Right ventricle myocardium inferior (tissue), 1 donor: ENCODE results near the gene BLOC1S5. TPM values are rescaled to one million over a fixed set of nuclear protein-coding genes. Genes with fewer than 3 reads are reported as not detected.
"Not testable (repeated sequence)": the region's sequence is repeated elsewhere in the genome, so short reads cannot be mapped to it uniquely, and the experiment has no call there.

Experiments
- ATAC-seq: fragments of 200-7000 bp; cut with Tn5 transposase; one replicate; pipeline ENCODE4 v1.9.1; 2020; ENCODE audit warnings: mild to moderate bottlenecking, moderate library complexity
- DNase-seq: peaks from one replicate; pipeline ENCODE4 v3.0.0; 2021; ENCODE audit errors: missing footprints
- intact Hi-C: fragments of 100-400 bp; cut with DNase I; formaldehyde crosslinking; loops from one replicate; pipeline ENCODE4 v1.11.0; 2022
- total RNA-seq: library from RNA; stranded (reverse); fragmentation: NEBNext Ultra II Directional; extraction: Animal tissue kit (Norgen Biotek cat#: 25700); gene quantifications from one replicate; pipeline ENCODE4 v1.2.1, GENCODE V29; 2021
- donor health status: DM: no; HTN: yes; CAD: no; lungs with severe emphysema.

Gene BLOC1S5
- total RNA-seq, 1 donor from 2014 or later: 8.1 TPM

- no peak for DNase-seq
- intact Hi-C loops: no loop called here
- ATAC-seq: no peak
These were observed 50.4 kb downstream of the BLOC1S5 start for GRCh38 chr6:8013763-8014162.

GRCh38 chr6:8006208-8006607 lies 58.0 kb downstream of the BLOC1S5 start:
- ATAC-seq (no peak), DNase-seq (no peak)
- intact Hi-C loops: loop anchor here (5.0 kb wide), 1 partner anchor 51 kb away; no protein-coding TSS in a partner anchor

GRCh38 chr6:8005136-8005535 lies 59.1 kb downstream of the BLOC1S5 start:
- no peak for DNase-seq
- ATAC-seq: no peak
- intact Hi-C loops: loop anchor here (5.0 kb wide), 1 partner anchor 52 kb away; no protein-coding TSS in a partner anchor

GRCh38 chr6:8000636-8001035 lies 63.6 kb downstream of the BLOC1S5 start:
- ATAC-seq (no peak), DNase-seq (no peak)
- intact Hi-C loops: loop anchor here (5.0 kb wide), 1 partner anchor 88 kb away; the partner anchor contains the start of gene TXNDC5

DNA sequence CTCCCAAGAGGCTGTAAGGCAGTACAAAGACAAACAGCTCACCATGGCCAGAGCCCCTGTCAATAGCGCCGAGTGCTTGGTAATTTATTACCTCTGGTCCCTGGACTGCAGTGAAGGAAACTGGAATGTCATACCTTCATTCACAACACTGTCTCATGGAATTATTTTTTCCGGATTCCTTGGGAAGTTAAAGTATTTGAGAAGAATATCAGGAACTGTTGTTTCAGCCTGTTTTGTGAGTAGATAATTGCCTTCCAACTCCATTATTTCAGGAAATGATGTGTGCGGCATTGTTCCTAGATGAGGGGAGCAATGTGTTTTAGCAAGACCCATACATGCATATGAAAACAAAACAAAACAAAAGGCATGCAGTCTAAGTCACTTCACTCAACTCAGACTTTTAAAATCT lies 64.0 kb downstream of the BLOC1S5 start:
- intact Hi-C loops: loop anchor here (5.0 kb wide), 1 partner anchor 88 kb away; the partner anchor contains the start of gene TXNDC5
- no peak for DNase-seq
- ATAC-seq: no peak

- intact Hi-C loops: no loop called here
- DNase-seq (no peak), ATAC-seq (no peak)
These were observed 65.0 kb downstream of the BLOC1S5 start for GRCh38 chr6:7999201-7999600.

DNA sequence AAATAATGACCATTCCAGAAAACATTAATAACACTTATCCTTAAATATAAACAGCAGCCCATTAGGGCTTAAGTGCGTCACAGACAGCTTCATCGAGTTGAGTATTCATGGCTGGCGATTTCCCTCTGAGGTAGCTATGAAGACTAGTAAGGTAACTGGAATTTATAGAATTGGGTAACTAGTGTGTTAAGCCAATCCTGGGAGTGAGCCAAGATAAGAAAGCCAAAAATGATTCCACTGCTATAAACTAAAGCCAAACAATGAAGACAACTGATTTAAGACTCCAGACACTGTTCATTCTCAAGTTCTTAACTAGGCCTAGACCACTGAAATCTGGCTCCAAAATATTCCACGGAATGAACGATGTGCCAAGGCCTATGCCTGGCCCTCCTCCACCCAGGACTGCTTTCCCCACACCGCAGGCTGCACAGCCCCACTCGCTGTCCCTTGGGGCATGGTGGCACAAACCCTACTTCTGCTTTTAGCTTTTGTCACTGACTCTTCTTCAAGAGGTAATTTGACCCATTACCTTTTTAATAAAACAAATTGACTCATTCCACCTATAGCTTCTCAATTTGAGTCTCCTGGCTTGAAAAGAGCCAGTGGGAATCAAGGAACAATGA lies 66.0 kb downstream of the BLOC1S5 start:
- intact Hi-C loops: no loop called here
- ATAC-seq: no peak
- no peak for DNase-seq

GRCh38 chr6:7997286-7997685 lies 66.9 kb downstream of the BLOC1S5 start:
- ATAC-seq (no peak), DNase-seq (no peak)
- intact Hi-C loops: no loop called here

GRCh38 chr6:7996538-7997111 lies 67.6 kb downstream of the BLOC1S5 start:
- DNase-seq: no peak
- peak; percentile 47 for ATAC-seq
- intact Hi-C loops: no loop called here

DNA sequence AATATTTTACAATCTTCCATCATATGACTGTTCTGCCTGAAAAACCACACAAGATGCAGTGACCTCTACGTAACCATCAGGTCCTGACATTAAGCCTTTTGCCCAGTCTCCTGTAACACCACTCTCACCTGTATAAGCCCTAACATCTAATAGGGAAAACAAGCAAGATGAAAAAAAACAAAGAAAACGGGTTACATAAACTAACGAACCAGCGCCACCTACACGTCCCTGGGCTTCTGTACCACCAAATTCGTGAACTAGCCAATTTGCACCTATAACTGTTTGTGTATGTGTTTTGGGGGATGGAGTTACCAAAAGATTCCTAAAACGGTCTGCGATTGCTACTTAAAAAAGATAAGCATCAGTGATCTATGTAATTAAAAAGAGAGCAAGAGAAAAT lies 70.2 kb downstream of the BLOC1S5 start:
- DNase-seq (no peak), ATAC-seq (no peak)
- intact Hi-C loops: no loop called here

- intact Hi-C loops: no loop called here
- no peak for DNase-seq
These were observed 70.8 kb downstream of the BLOC1S5 start for GRCh38 chr6:7993399-7993798.

GRCh38 chr6:7992002-7992815 lies 72.0 kb downstream of the BLOC1S5 start:
- DNase-seq (no peak), ATAC-seq (peak; percentile 87)
- intact Hi-C loops: no loop called here

More at GRCh38 chr6:7993399-7993798, 70.8 kb downstream of the BLOC1S5 start:
- ATAC-seq: no peak

DNA sequence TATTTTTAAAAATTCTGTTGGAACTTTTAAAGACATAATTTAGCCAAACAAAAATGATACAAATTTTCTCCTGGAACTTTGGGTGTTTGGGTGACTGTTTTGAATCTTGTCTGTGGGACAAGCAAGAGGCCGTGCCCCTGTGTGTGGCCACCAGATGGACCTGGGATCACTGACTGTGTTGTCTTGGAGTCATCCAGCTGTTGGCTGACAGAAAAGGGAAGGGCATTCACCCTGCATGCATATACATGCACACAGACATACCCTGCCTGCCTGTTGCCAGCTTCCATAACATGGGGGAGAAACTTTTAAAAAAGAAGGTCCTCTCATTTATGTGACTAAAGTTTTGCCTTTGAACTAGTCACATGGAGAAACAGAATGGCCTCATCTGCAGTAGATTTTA lies 72.7 kb downstream of the BLOC1S5 start:
- intact Hi-C loops: loop anchor here (1.0 kb wide), 1 partner anchor 268 kb away; no protein-coding TSS in a partner anchor
- DNase-seq (no peak), ATAC-seq (no peak)

DNA sequence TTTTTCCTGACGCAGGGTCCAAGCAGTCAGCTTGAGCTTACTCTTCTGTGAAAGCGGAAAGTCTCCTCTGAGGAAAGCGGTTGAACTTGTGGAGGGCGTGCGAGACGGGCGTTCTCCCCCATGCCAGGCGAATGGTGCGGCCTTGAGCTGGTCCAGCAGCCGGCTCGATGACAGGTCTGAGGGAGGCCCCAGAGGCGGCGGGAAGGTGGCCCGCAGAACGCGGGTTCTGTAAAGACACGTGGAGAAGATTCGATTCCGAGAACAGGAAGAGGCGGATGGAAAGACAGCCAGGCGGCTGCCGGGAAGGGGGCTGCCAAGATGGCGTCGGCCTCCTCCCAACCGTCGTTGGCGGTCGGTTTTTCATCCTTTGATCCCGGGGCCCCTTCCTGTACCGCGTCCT lies 78.0 kb downstream of the BLOC1S5 start:
- DNase-seq (no peak), ATAC-seq (no peak)
- intact Hi-C loops: no loop called here

GRCh38 chr6:7983967-7984366 lies 80.2 kb downstream of the BLOC1S5 start:
- ATAC-seq, intact Hi-C loops, DNase-seq: not testable (repeated sequence)

- intact Hi-C loops: no loop called here
- ATAC-seq (no peak), DNase-seq (no peak)
These were observed 84.4 kb downstream of the BLOC1S5 start for GRCh38 chr6:7979831-7980230.

- ATAC-seq (no peak), DNase-seq (no peak)
- intact Hi-C loops: no loop called here
These were observed 85.5 kb downstream of the BLOC1S5 start for GRCh38 chr6:7978736-7979135.

GRCh38 chr6:7976485-7977056 lies 87.6 kb downstream of the BLOC1S5 start:
- no peak for ATAC-seq
- intact Hi-C loops: no loop called here
- no peak for DNase-seq

- DNase-seq (no peak), ATAC-seq (peak; percentile 79)
- intact Hi-C loops: loop anchor here (2.0 kb wide), 1 partner anchor 65 kb away; the partner anchor contains the start of gene TXNDC5
These were observed 88.4 kb downstream of the BLOC1S5 start for GRCh38 chr6:7975764-7976146.
